Right forelimb (tissue), 1 donor: ENCODE data around the gene PRKG1.
A peak's percentile ranks its signal among the peaks of the same experiment; 100 is the strongest.
"Not testable (repeated sequence)": the region's sequence is repeated elsewhere in the genome, so short reads cannot be mapped to it uniquely, and the experiment has no call there.

Experiments
- DNase-seq: peaks from one replicate; pipeline ENCODE4 v3.0.0-alpha.2; 2018

PRKG1 gene

GRCh38 chr10:51397244-51397643 is 323.0 kb downstream of the PRKG1 start:
- DNase-seq = no peak

GRCh38 chr10:51397695-51398094 is 323.4 kb downstream of the PRKG1 start:
- DNase-seq = no peak

DNA sequence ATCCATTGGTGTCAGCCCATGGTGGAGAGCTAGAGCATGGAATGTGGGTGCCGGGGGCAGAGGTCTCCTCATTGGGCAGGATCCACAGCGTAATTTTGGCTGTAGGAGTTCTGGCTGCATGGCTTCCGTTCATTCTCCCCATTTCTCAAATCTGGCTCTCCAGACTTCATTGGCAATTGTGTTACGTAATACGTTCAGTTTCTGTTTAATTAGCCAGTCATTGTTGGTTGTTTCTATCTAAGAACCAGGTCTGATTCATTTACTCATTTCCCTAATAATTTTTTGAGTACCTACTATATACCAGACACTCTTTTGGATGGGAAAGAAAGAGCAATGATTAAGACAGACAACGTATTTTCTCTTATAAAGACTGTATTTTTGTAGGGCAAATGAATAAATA is 325.6 kb downstream of the PRKG1 start:
- no peak for DNase-seq

DNA sequence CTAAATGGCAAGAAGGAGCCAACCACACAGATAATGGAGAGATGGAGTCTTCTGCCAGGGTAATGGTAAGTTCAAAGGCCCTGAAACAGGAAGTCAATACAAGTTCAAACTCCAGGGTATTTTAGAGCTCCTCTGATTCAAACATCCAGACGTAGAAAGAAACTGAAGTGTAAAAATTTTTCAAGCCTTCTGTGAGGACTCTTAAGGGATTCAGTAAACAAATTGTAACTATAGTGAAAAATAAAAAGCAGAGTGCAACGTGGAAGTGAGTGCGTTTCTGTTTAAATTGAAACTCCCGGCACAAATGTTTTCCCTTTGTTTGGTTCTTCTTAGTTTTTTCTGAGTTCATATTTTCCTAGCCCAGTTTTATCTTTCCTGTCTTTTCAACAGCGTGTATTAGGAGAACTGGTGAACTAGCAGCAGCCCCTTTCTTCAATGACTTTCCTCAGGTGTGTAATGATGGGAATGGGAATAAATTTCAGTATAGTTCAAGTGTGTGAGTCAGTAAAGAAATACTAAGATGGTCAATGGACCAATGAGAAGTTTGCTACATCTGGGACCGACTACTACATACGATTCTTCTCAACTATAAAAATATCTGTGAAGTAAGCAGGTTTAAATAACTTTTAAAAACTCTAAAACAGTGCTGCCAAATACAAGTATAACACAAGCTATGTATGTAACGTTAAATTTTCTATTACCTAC is 326.3 kb downstream of the PRKG1 start:
- DNase-seq = no peak

GRCh38 chr10:51403521-51403920 is 329.2 kb downstream of the PRKG1 start:
- no peak for DNase-seq

GRCh38 chr10:51405580-51406351 is 331.5 kb downstream of the PRKG1 start:
- no peak for DNase-seq

DNA sequence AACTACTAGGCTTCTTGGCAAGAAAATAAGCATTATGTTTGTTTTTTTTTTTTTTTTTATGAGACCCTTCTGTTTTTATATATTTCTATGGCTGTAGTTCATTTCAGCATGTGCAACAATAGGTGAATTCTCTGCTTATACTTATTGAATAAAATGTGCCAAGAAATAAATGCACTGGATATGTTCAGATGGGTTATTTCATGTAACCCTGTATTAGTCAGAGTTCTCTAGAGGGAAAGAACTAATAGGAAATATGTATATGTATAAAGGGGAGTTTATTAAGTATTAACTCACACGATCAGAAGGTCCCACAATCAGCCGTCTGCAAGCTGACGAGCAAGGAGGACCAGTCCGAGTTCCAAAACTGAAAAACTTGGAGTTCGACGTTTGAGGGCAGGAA is 332.3 kb downstream of the PRKG1 start:
- no peak for DNase-seq

DNA sequence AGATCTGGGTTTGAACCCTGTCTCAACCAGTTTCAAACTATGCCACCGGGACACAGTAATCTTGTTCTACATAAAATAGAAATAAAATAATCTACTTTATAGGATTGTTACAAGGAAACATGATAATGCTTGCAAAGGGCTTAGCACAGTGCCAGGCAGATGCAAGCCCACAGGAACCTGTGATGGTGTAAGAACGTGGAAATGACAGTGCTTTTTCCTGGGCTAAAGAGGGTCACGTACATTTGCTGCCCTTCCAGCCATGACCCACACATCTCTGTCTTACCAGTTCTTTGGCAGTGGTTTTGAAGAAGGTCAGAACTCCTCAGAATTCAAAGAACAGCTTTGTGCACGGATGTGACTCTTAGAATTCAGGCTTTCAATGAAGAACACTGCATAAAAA is 342.2 kb downstream of the PRKG1 start:
- no peak for DNase-seq

DNA sequence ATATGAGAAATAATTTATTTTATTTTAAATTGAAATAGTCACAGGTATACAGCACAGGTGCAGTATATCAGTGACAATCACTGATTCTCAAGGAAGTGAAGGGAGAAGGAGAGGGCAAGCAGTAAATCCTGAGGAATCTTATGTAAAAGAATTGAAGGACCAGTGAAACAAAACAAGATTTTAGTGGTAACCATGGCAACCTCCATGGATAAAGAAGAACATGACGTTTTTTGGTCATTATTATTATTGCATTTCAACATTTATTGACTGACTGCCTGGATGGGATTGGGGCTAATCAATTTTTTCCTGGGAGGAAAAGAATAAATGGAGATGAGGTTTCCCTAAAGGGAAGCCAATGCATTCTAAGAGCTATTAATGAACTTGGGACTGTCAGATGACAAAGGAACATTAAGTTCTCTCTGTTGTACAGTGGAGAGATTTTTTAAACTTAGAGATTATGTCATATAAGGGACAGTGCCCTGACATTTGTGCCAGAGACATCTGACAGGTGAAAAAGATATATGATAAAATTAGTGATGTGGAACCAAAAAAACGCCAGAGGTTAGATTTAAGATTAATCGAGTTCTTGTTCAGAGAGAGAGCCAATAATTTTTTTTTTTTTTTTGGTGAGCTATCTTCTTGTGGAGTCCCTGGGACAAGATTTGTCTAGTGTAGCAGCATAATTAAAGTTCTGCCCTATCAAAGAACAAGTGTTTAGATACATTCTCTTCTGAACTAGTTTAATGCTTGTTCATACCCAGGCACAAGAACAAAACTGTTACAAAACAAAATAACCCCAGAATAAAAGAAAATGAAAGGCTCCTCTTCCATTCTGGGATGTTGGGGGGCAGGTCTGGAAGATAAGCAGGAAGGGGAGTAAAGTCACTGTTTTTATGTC is 345.2 kb downstream of the PRKG1 start:
- no peak for DNase-seq

- DNase-seq = no peak
Observed at GRCh38 chr10:51421853-51422252, 347.6 kb downstream of the PRKG1 start.

GRCh38 chr10:51422311-51423120 is 348.2 kb downstream of the PRKG1 start:
- DNase-seq = peak; percentile 57

DNA sequence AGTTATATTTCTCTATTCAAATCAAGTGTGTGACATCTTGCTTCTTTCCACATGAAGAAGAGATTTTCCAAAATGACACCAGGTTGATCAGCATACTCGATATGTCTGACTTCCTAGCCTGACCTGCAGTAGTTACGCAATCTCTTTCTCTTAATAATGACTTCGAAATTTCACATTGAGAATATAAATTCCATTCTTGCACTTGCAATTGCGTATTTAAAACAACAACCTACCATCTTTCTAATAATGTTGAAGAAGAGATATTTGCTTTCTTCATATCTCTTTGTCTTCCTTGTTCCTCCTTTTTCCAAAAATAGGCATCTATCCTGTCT is 348.8 kb downstream of the PRKG1 start:
- no peak for DNase-seq

- no peak for DNase-seq
Observed at GRCh38 chr10:51425431-51425830, 351.1 kb downstream of the PRKG1 start.

GRCh38 chr10:51427758-51428157 is 353.5 kb downstream of the PRKG1 start:
- no peak for DNase-seq

DNA sequence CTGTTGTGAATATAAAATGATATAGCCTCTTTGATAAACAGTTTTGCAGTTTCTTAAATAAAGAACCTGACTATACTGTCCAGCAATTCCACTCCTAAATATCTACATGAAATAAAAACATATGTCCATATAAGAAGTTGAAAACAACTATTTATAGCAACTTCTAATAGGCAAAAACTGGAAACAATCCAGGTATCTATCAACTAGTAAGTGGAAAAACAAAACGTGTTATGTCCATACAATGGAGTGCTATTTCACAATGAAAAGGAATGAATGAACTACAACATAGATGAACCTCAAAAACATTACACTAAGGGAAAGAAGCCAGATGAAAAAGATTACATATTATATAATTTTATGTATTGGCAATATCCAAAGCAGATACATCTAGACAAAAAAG is 356.2 kb downstream of the PRKG1 start:
- DNase-seq = no peak

DNA sequence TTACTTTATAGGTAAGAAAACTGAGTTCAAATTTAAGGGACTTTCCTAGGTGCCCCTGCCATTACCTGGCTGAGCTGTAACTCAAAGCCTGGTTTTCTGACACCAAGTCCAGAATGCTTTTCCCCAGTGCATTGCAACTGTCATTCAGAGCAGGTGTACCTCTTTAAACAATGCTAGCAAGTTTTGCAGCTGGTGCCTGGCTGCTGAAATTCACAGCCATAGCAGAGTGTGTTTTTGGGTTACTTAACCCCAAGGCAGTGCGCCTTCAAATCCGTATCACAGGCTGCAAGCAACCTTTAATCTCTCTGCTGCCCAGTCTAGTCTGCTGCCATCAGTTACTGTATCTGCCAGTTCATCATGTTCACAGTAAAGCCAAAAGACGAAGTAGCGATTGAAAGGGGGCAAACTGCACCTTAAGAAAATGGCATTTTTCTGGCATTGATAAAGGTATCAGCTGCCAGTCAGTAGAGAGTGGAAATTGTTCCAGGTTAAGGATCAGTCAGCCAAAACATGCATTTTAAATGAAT is 359.7 kb downstream of the PRKG1 start:
- no peak for DNase-seq

DNA sequence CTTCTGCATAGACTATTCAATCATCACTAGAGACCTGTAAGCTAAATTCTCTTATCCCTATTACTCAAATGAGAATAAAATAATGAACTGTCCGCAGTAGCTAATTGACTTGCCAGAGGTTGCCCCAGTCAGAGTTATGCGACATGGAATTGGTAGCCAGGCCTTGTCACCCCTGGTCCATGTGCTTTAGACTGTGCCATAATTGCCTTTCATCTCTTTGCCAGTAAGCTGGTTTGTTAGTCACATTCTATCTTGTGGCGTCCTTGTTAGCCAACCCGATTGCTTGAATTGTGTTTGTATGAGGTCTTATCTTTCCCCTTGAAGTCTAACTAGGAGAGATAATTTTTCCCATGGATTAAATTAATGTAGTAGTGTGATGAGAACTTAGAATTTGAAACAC is 362.5 kb downstream of the PRKG1 start:
- no peak for DNase-seq

DNA sequence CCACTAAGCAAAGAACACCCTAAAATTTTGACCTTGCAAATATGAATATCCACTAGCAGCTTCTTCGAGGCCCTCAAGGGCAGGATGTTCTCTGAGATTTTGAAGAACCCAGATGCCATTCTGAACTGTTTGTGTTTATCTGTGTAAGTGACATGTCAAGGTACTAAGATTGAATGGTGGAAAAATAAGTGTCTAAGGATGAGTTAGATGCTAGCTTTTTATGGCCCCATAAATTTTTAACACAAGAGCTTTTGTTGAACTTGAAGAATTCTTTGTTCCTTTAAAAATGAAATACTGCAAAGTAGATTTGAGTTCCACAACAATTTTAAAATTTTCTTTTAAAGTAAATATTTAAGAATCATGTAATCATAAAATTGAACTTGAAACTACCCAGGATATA is 365.4 kb downstream of the PRKG1 start:
- no peak for DNase-seq

GRCh38 chr10:51445588-51445987 is 371.3 kb downstream of the PRKG1 start:
- DNase-seq = no peak

DNA sequence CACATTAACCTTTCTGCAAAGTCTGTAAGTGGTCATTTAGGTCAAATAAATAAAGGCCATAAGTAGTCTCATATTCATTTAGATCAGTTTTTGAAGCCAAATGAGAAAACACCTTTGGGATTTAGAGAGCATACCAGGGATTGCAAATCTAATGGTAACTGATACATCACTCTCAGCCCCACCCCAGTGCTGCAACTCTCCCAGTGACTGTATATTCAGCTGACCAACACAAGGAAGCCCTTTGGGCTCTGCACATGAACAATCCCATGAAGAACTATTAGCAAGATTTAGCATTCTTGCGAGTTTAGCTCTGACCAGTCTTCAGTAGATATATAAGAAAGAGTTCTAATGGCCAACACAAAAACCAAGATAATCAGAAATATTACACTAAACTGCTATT is 372.8 kb downstream of the PRKG1 start:
- DNase-seq = no peak

- not testable (repeated sequence) for DNase-seq
Observed at GRCh38 chr10:51455762-51456161, 381.5 kb downstream of the PRKG1 start.

GRCh38 chr10:51459476-51459875 is 385.2 kb downstream of the PRKG1 start:
- no peak for DNase-seq
